NCI-H1694 (cell line): ENCODE measurements around the gene SRP72.

Source experiments
- DNase-seq: peaks from one replicate; lab custom pipeline; 2025; lab: John Stamatoyannopoulos, UW

The SRP72 gene

DNA sequence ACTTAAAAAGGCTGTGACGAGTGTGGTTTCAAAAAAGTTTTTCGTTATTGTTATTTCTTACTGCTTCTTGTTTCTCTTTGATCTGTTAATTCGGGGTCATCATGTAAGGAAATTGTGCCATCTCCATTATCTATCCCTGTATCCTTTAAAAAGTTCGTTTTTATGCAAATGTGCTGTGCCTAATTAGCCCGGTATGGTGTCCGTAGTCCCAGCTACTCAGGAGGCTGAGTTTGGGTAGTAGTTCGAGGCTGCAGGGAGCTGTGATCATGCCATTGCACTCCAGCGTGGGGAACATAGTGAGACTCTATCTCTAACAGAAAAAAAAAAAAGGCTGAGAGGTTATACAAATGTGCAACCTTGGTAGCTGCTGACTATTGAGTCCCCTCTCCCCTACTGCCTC, 83.2 kb downstream of the SRP72 start:
- no peak for DNase-seq

GRCh38 chr4:56551516-56551915, 84.1 kb downstream of the SRP72 start:
- DNase-seq, result no peak

DNA sequence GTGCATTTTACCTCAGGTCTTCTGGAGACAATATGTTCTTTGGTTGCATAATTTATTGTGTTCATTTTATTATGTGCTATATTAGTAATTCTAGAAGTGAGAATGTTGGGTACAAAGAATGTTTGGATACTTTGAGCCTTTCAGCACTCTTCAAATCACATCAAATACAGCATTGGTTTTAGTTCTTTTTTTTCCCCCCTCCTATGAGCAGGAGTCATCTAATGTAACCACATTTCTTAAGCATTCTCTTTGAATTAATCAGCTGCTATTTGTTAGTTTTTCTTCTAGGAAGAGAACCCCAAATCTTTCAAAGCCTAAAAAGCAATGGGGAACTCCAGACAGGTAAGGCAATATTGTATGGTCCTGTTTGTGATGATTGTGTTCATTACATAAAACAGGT, 84.9 kb downstream of the SRP72 start:
- no peak for DNase-seq
